ENCODE measurements around the gene LDLR. TPM values are rescaled to one million over a fixed set of nuclear protein-coding genes. Genes with fewer than 3 reads are reported as not detected.
"Not testable (repeated sequence)": the region's sequence is repeated elsewhere in the genome, so short reads cannot be mapped to it uniquely, and the experiment has no call there.

Gene LDLR
- total RNA-seq, 3 donors from 2014 or later, result 83.9 to 147 (median 116) TPM

DNA sequence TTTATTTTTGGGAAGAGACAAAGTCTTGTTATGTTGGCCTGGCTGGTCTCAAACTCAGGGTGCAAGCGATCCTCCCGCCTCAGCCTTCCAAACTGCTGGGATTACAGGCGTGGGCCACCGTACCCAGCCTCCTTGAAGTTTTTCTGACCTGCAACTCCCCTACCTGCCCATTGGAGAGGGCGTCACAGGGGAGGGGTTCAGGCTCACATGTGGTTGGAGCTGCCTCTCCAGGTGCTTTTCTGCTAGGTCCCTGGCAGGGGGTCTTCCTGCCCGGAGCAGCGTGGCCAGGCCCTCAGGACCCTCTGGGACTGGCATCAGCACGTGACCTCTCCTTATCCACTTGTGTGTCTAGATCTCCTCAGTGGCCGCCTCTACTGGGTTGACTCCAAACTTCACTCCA lies 27.2 kb downstream of the LDLR start:
- ATAC-seq (no peak), DNase-seq (no peak)
- intact Hi-C loops (cut with DNase I, micrococcal nuclease), result no loop called here
- Histone ChIP-seq H3K4me3 (no peak overlapping the region), H3K36me3 (ENCODE audit: low read depth) (peaks cover 18% of the 10 kb centered on the region), H3K9me3 (no peaks in the 10 kb centered on the region), H3K4me1 (ENCODE audit: low read depth) (no peaks in the 10 kb centered on the region)
- TF ChIP-seq, protein P1, sequence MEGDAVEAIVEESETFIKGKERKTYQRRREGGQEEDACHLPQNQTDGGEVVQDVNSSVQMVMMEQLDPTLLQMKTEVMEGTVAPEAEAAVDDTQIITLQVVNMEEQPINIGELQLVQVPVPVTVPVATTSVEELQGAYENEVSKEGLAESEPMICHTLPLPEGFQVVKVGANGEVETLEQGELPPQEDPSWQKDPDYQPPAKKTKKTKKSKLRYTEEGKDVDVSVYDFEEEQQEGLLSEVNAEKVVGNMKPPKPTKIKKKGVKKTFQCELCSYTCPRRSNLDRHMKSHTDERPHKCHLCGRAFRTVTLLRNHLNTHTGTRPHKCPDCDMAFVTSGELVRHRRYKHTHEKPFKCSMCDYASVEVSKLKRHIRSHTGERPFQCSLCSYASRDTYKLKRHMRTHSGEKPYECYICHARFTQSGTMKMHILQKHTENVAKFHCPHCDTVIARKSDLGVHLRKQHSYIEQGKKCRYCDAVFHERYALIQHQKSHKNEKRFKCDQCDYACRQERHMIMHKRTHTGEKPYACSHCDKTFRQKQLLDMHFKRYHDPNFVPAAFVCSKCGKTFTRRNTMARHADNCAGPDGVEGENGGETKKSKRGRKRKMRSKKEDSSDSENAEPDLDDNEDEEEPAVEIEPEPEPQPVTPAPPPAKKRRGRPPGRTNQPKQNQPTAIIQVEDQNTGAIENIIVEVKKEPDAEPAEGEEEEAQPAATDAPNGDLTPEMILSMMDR (IDR thresholded peaks at IDR 0.05), result no peak

GRCh38 chr19:11121963-11122362 lies 32.7 kb downstream of the LDLR start:
- H3K9me3 ChIP-seq; DNase-seq; H3K4me1 ChIP-seq (ENCODE audit: low read depth); ATAC-seq; H3K4me3 ChIP-seq: not testable (repeated sequence)
- intact Hi-C loops (cut with DNase I, micrococcal nuclease), result loop anchor here in 1 of 2 donors (10.0 kb wide), 1 partner anchor 87 kb away; no protein-coding TSS in a partner anchor
- H3K36me3 ChIP-seq (ENCODE audit: low read depth), result peaks cover 17% of the 10 kb centered on the region

GRCh38 chr19:11123114-11123513 lies 33.9 kb downstream of the LDLR start:
- no peaks in the 10 kb centered on the region for H3K4me1 ChIP-seq (ENCODE audit: low read depth)
- peaks cover 22% of the 10 kb centered on the region for H3K36me3 ChIP-seq (ENCODE audit: low read depth)
- no peaks in the 10 kb centered on the region for H3K9me3 ChIP-seq
- no peak overlapping the region for H3K4me3 ChIP-seq
- intact Hi-C loops (cut with DNase I, micrococcal nuclease), result loop anchor here in 1 of 2 donors (10.0 kb wide), 1 partner anchor 88 kb away; no protein-coding TSS in a partner anchor
- ATAC-seq (no peak), DNase-seq (no peak)
- TF ChIP-seq, protein P1 (IDR thresholded peaks at IDR 0.05), result no peak

- H3K4me3 ChIP-seq; H3K9me3 ChIP-seq; H3K4me1 ChIP-seq (ENCODE audit: low read depth); DNase-seq; ATAC-seq: not testable (repeated sequence)
- intact Hi-C loops (cut with DNase I, micrococcal nuclease), result loop anchor here in 1 of 2 donors (10.0 kb wide), 1 partner anchor 89 kb away; no protein-coding TSS in a partner anchor
- peaks cover 24% of the 10 kb centered on the region for H3K36me3 ChIP-seq (ENCODE audit: low read depth)
These were observed 34.9 kb downstream of the LDLR start for GRCh38 chr19:11124157-11124556.

DNA sequence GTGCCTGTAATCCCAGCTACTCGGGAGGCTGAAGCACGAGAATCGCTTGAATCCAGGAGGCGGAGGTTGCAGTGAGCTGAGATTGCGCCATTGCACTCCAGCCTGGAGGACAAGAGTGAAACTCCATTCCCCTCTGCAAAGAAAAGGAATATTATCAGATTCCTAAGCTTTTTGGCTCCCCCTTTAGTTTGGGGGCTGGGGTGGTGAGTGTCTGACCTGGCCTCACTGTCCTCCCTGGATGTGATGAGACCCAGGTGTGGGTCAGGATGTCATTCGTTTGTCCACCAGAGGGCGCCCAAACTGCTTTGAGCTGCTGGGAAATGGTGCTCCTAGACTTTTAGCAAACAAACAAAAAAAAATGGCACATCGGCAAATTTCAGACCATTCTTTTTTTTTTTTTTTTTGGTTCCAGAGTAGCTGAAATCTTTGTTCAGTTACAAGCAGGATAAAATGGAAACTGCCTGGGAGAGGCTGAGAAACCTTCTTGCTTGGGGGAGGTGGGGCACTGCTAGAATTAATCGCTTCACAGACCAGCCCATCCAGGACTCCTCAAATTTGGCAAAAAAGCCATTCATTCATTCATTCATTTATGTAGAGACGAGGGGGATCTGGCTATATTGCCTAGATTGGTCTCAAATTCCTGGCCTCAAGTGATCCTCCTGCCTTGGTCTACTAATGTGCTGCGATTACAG lies 36.9 kb downstream of the LDLR start:
- no peaks in the 10 kb centered on the region for H3K4me1 ChIP-seq (ENCODE audit: low read depth)
- TF ChIP-seq, protein P1 (IDR thresholded peaks at IDR 0.05), result peak; percentile 51
- no peak overlapping the region for H3K4me3 ChIP-seq
- H3K36me3 ChIP-seq (ENCODE audit: low read depth), result peaks cover 14% of the 10 kb centered on the region
- intact Hi-C loops (cut with DNase I, micrococcal nuclease), result loop anchor here in 1 of 2 donors (10.0 kb wide), 1 partner anchor 91 kb away; no protein-coding TSS in a partner anchor
- H3K9me3 ChIP-seq, result no peaks in the 10 kb centered on the region
- ATAC-seq (peak; percentile 68), DNase-seq (peak; percentile 67 to 90 (median 82))

DNA sequence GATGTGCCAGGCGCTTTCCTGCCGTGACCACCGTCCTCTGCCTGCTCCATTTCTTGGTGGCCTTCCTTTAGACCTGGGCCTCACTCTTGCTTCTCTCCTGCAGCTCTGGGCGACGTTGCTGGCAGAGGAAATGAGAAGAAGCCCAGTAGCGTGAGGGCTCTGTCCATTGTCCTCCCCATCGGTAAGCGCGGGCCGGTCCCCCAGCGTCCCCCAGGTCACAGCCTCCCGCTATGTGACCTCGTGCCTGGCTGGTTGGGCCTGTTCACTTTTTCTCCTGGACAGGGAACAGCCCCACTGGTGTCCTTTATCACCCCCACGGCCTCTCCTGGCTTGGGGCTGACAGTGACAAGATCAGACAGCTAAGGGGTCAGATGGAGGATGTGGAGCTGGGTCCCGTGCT lies 38.6 kb downstream of the LDLR start:
- TF ChIP-seq, protein P1 (IDR thresholded peaks at IDR 0.05), result no peak
- DNase-seq (no peak), ATAC-seq (no peak)
- no peaks in the 10 kb centered on the region for H3K9me3 ChIP-seq
- H3K4me3 ChIP-seq, result no peak overlapping the region
- peaks cover 12% of the 10 kb centered on the region for H3K36me3 ChIP-seq (ENCODE audit: low read depth)
- no peaks in the 10 kb centered on the region for H3K4me1 ChIP-seq (ENCODE audit: low read depth)
- intact Hi-C loops (cut with DNase I, micrococcal nuclease), result loop anchor here in 1 of 2 donors (10.0 kb wide), 1 partner anchor 93 kb away; no protein-coding TSS in a partner anchor
